ENCODE measurements around the gene SLC9A3. TPM values are rescaled to one million over a fixed set of nuclear protein-coding genes. Genes with fewer than 3 reads are reported as not detected.

The SLC9A3 gene
- total RNA-seq, 1 donor from 2014 or later = 9.9 TPM

DNA sequence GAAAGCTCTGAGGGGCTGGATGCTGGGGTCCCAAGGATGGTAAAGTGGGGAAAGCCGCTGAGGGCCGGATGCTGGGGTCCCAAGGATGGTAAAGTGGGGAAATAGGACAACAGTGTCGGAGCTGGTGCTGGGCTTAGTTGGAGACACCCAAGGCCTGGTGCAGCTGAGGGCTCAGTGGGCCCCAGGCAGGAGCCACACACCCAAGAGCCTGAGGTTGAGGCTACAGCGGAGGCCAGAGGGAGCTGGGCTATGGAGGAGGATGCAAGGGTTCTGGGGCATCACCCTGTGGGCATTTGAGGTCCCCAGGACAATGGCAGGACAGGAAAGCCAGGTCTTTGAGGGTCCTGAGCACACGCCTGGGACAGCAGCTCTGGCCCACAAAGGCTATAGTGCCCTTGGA is 19.1 kb upstream of the SLC9A3 start:
- no peak for DNase-seq (ENCODE audit: low spot score in 2 of 2)
- Histone ChIP-seq H3K36me3 (no peaks in the 10 kb centered on the region), H3K9me3 (no peaks in the 10 kb centered on the region), H3K27ac (no peak overlapping the region), H3K27me3 (no peaks in the 10 kb centered on the region), H3K4me3 (no peak overlapping the region), H3K4me1 (no peaks in the 10 kb centered on the region)
- TF ChIP-seq, protein P1, sequence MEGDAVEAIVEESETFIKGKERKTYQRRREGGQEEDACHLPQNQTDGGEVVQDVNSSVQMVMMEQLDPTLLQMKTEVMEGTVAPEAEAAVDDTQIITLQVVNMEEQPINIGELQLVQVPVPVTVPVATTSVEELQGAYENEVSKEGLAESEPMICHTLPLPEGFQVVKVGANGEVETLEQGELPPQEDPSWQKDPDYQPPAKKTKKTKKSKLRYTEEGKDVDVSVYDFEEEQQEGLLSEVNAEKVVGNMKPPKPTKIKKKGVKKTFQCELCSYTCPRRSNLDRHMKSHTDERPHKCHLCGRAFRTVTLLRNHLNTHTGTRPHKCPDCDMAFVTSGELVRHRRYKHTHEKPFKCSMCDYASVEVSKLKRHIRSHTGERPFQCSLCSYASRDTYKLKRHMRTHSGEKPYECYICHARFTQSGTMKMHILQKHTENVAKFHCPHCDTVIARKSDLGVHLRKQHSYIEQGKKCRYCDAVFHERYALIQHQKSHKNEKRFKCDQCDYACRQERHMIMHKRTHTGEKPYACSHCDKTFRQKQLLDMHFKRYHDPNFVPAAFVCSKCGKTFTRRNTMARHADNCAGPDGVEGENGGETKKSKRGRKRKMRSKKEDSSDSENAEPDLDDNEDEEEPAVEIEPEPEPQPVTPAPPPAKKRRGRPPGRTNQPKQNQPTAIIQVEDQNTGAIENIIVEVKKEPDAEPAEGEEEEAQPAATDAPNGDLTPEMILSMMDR (IDR thresholded peaks at IDR 0.05) = no peak
- intact Hi-C loops (cut with DNase I) = no loop called here

DNA sequence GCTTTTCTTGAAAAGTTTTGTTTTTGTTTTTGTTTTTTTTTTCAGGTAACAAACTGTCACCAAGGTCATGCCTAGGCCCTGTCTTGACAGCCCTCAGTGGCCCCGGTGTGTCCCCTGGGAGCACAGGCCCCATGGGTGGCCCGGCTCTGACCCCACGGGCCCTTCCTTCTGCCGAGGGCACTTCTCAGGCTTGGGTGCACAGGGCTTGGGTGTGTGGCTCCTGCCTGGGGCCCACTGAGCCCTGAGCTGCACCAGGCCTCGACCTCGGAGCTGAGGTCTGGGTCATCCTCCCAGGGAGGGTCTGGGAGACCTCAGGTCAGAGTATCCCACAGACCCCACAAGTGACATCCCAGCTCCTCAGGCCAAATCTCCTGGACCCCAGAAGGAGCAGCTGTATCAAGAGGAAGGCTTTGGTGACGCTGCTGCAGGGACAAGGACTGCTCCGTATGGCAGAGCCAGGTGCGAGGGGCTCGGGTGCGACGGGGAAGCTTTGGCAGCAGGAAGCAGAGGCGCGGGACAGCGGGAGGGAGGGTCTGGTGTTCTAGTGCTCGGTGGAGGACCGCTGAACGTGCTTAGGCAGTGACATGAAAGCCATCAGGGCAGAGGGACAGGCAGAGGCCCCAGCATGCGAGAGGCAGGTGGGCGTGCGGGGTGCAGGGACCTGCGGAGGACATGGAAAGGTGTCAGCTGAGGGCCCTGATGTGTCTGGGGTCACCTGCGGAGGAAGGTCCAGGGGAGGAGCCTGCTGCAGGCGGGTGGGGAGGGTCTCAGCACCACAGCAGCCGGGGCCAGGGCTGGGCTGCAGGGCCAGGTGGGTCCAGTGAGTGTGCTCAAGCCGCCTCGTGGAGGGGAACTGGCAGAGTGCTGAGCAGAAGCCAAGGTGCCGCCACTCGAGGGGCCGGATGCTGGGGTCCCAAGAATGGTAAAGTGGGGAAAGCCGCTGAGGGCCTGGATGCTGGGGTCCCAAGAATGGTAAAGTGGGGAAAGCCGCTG is 18.4 kb upstream of the SLC9A3 start:
- no peaks in the 10 kb centered on the region for H3K36me3 ChIP-seq
- TF ChIP-seq, protein P1 (IDR thresholded peaks at IDR 0.05) = no peak
- no peak overlapping the region for H3K27ac ChIP-seq
- no peaks in the 10 kb centered on the region for H3K27me3 ChIP-seq
- intact Hi-C loops (cut with DNase I) = no loop called here
- no peak overlapping the region for H3K4me3 ChIP-seq
- no peaks in the 10 kb centered on the region for H3K9me3 ChIP-seq
- DNase-seq (ENCODE audit: low spot score in 2 of 2) = no peak
- H3K4me1 ChIP-seq = no peaks in the 10 kb centered on the region

DNA sequence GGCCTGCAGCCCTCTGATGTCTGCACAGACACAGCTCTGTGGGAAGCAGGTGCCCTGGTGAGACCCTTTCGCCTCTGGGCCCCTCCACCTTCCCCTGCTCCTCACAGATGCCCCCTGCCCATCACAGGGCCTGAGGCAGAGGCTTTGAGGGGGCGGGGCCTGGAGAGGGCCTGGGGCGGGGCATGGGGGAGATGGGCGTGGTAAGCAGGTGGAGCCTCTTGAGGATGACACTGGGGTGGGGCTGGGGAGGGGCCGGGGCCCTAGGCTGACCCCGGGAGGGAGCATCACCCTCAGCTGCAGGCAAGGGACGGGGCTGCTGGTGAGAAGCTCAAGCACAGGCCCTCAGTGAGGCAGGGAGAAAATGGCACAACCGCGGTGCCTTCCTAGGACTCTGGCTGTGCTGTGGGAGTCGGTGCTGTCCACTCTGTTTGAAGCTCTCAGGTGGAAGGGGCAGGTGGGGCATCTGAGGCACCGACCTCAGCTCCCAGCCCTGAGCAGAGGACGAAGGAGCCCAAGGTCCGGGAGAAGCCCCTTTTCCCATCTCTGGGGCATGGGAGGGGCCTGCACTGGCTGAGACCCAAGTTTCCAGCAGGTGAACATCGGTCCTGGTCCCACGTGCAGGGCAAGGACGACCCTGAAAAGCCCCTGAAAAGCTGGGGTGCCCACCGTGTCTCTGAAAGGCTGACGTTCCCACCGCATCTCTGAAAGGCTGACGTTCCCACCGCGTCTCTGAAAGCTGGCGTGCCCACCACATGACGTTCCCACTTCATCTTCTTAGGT is 17.5 kb upstream of the SLC9A3 start:
- H3K9me3 ChIP-seq = no peaks in the 10 kb centered on the region
- intact Hi-C loops (cut with DNase I) = no loop called here
- DNase-seq (ENCODE audit: low spot score in 2 of 2) = no peak
- no peak overlapping the region for H3K4me3 ChIP-seq
- no peak overlapping the region for H3K27ac ChIP-seq
- TF ChIP-seq, protein P1 (IDR thresholded peaks at IDR 0.05) = no peak
- H3K36me3 ChIP-seq = no peaks in the 10 kb centered on the region
- no peaks in the 10 kb centered on the region for H3K27me3 ChIP-seq
- H3K4me1 ChIP-seq = no peaks in the 10 kb centered on the region

DNA sequence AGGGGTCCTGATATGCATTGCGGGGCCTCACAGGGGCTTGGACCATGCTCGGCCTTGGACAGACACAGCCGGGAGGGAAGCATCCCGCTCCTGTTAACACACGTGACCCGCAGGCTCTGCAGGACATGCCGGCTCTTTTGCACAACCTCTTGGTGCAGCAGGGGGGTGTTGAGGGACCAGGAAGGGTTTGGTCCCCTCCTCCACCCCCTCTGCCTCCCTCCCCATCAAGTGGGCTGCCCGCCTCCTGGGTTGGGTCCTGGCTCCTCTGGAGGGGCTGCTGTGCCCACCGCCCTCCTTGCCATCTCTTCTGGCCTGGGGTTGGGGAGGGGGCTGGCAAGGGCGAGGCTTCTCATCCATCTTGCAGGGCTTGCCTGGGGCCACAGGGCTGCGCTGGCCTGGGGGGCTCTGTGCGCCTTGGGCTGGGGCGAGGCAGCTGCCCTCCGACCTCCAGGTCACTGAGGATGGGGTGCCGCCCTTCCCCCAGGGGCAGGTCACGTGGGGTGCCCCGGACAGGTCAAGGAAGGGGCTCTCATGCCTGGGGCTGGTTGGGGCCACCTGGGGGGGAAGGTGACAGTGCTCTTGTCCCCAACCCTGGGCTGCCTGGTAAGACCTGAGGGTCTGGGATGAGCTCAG is 16.8 kb upstream of the SLC9A3 start:
- no peak overlapping the region for H3K4me3 ChIP-seq
- TF ChIP-seq, protein P1 (IDR thresholded peaks at IDR 0.05) = no peak
- DNase-seq (ENCODE audit: low spot score in 2 of 2) = no peak
- no peaks in the 10 kb centered on the region for H3K27me3 ChIP-seq
- no peaks in the 10 kb centered on the region for H3K4me1 ChIP-seq
- no peak overlapping the region for H3K27ac ChIP-seq
- no peaks in the 10 kb centered on the region for H3K9me3 ChIP-seq
- no peaks in the 10 kb centered on the region for H3K36me3 ChIP-seq
- intact Hi-C loops (cut with DNase I) = no loop called here

DNA sequence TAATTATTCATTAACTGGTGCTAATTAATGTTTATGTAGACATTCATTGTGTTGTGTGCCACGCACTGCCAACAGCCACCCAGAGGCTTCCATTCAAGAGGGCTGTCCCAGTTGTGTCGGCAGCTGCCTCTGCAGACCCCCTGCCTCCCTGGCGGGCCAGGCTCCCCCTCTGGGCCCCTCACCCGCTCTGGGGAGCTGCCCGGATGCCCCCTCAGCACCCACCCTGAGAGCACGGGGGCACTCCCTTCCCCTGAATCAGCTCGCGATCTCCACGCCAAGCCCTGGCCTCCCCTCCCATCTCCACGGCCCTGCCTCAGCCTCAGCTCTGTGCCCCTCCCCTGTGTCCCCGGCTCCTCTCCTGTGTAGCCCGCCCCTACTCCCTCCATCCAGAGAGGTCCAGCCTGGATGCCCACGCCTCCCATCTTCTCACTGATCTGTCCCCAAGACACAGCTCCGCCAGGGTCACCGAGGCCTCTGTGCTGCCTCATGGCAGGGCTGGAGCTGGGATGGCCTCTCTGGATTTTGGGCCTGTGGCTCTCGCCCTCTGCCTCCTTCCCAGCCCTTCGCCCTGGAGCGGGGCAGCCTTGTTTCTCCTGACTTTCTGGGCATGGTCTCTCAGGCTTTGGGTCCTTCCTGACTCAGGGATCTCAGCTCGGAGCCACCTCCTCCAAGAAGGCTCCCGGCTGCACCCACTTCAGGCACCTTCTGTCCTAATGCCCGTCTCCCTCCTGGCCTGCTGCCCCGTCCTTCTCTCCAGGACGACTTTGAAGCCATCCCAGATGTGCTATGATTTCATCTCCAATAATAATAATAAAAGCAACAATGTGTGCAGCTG is 16.0 kb upstream of the SLC9A3 start:
- TF ChIP-seq, protein P1 (IDR thresholded peaks at IDR 0.05) = no peak
- Histone ChIP-seq H3K9me3 (no peaks in the 10 kb centered on the region), H3K4me1 (no peaks in the 10 kb centered on the region), H3K36me3 (no peaks in the 10 kb centered on the region), H3K27ac (no peak overlapping the region), H3K4me3 (no peak overlapping the region), H3K27me3 (no peaks in the 10 kb centered on the region)
- intact Hi-C loops (cut with DNase I) = no loop called here
- DNase-seq (ENCODE audit: low spot score in 2 of 2) = no peak
